T47D (cell line): ENCODE results near the gene NKX2-2.

ENCODE experiments used
- DNase-seq, 2 experiments: peaks; one replicate each; pipeline versions ENCODE4 v3.0.0 to v3.0.0-alpha.2; 2011 to 2012; ENCODE audit warnings: low read depth in 1 of 2, low spot score in 1 of 2
- JUND ChIP-seq: IDR thresholded peaks from 2 replicates; pipeline ENCODE4 v1.6.1; 2012; ENCODE audit warnings: low read depth
- in situ Hi-C: cut with HindIII; loops from 2 replicates; pipeline ENCODE4 v1.10.0; 2016; ENCODE audit warnings: low sequenced_read_pairs, low pct_unique_long_range_greater_than_20kb

The NKX2-2 gene

DNA sequence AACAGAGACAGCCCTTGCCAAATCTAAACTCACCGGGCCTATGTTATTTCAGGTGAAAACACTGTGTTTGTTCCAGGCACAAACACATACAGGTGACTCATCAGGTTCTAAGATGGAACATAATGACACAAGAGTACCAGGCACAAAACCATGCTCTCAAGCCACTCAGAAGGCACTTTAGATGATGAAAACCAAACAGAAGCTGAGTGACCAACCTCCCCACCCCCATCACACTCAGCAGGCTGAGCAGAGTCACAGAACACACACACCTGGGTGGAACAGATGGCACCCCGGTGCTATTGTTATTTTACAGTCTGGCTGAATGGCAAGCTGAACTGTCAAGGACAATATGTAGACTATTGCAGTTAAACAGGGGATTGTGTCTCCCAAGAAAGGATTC lies 20.6 kb upstream of the NKX2-2 start:
- in situ Hi-C loops = no loop called here
- no peak for DNase-seq
- TF ChIP-seq JUND = no peak

DNA sequence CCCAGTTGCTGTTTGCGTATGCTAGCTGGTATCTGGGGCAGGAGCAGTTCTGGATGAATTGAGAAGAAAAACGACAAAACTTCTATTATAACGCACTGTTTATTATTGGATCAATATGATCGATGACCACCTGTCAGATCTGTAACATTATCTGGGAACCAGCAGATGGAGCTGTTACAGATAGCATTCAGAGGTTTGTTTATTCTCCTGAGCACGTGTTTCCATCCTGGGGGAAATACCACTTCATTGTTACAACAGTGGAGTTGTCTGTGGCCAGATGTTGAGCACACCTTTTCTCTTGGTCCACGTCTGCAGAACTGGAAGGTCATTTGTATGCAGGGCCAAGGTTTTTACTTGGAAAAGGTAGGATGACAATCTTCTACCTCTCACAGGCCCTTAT lies 16.0 kb upstream of the NKX2-2 start:
- in situ Hi-C loops = no loop called here
- TF ChIP-seq JUND = no peak
- DNase-seq = peak in 1 of 2 experiments; percentile 18

DNA sequence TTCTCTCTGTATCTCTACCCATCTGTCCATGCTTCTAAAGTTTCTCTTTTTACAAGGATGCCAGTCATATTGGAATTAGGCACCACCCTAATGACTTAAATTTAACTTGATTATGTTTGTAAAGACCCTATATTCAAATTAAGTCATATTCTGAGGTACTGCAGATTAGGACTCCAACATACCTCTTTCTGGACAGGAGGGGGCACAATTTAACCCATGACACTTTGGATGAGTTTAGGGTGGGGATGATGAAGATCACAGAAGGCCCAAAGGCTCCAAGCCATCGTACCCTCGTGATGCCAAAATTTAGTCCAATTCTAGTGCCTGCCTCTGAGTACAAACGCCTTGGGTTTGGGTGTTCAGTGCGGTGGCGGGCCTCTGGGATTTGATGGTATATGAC lies 15.0 kb upstream of the NKX2-2 start:
- TF ChIP-seq JUND = no peak
- in situ Hi-C loops = no loop called here
- no peak for DNase-seq

DNA sequence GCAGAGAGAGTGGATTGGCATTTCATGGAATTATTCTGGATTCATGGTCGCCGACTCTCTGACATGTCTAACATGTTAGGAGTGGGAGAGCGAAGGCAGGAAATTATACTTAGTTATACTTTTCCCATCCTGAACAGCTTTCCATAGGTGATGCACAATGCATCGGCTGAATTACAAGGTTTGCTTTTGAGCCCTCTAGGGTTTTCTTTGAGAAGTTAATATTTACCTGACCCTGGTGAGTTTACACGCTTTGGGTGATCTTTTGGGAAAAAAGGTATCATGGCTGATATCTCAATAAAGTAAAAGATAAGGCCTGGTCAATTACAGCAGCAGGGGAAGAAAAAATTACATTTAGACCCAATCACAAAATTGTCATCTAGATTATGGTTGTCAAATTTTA lies 14.0 kb upstream of the NKX2-2 start:
- in situ Hi-C loops = no loop called here
- no peak for TF ChIP-seq JUND

DNA sequence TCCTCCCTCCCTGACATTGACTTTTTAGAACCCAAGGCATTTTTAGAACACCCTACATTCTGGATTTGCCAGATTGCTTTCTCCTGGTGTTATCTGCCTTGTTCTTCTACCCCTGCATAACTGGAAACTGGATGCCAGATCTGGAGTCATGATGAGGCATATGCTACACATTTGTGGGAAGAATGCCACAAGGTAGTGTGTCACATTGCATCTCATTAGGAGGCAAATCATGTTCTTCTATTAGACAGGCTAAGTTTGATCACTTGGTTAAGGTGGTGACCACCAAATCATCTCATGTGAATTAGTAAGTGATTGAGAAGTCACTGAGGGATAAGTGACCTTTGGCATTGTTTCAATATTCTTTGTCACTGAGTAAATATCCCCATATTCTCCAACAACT lies 12.9 kb upstream of the NKX2-2 start:
- TF ChIP-seq JUND = no peak
- in situ Hi-C loops = no loop called here
- DNase-seq = no peak

More for the DNA sequence above, 14.0 kb upstream of the NKX2-2 start:
- no peak for DNase-seq

DNA sequence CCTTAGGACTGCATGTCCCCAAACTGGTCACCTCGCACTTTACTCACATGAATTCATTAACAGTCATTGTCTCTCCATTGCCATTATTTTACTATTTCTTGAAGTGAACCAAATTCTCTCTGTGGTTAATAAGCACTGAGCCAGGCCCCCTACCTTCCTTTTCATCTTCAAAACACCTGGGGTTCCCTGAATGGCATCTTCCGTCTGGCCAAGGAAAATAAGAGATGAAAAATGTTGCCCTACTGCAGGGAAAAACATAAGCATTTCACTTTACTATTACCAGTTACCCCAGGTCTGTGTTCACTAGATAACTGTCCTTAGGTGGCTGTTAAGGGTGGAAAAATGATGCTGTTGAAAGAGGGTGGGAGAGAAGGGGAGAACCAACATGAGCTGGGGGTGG lies 10.0 kb upstream of the NKX2-2 start:
- in situ Hi-C loops = no loop called here
- TF ChIP-seq JUND = no peak
- DNase-seq = no peak

DNA sequence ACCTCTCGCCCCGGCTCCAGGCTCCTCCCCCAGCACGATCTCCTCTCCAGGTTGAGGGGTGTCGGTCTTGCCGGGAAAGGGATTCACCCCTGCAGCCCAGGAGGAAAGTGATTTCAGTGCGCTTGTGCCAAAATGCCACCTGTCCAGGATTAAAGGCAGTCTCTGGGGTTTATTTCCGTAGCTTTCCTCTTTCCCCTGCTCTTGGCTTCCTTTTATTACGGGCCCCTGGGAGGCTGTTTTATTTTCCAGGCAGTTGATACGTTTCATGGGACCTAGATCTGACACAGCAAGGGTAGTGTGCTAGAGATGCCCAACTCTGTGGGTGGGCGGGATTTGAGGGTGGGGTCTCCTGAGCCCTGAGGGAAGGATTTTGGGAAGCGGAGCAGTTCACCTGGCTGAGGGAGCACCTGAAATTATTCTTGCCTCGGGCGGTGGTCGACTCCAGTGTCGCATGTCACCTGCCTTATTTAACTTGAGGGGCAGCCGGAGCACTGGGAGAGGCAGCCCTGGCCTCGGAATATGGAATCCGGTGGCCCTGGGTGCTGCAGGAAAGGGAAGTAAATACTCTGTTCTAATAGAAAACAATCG lies 9.5 kb upstream of the NKX2-2 start:
- no peak for TF ChIP-seq JUND
- DNase-seq = no peak
- in situ Hi-C loops = no loop called here

DNA sequence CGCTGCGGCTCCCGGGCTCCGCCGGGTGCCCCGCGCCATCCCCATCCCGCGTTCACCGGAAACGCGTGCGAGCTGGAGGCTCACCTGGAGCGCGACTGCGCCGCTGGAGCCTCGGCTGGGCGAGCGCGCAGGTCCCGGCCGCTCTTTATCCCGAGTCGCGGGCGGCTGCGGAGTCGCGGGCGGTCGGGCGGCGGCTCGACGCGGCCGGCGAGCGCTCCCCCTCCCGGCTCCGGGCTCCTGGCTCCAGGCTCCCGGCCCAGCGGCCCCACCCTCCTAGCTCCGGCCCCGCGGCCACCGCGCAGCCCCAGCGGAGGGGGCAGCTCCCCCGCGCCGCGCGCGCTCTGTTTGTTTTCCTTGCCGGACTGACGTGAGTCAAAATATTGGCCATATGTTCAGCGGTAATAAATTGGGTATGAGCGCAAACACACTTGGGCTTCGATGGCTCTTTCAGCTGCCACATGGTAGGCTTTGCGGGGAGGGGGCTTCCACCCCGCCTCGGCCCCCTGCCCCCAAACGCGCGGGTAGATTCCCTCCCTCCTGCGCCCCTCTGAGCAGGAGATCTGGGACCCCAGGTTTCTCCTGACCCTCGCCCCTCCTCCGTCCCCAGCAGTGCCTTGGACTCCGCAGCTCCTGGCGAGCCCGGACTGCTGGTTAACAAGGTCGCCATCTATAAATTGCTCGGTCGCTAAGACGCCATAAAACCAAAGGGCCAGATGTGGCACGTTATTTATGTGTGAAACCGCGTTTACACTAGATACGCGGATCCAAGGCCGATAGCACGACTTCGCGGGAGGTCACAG lies 8.8 kb upstream of the NKX2-2 start:
- in situ Hi-C loops = no loop called here
- no peak for TF ChIP-seq JUND
- no peak for DNase-seq

DNA sequence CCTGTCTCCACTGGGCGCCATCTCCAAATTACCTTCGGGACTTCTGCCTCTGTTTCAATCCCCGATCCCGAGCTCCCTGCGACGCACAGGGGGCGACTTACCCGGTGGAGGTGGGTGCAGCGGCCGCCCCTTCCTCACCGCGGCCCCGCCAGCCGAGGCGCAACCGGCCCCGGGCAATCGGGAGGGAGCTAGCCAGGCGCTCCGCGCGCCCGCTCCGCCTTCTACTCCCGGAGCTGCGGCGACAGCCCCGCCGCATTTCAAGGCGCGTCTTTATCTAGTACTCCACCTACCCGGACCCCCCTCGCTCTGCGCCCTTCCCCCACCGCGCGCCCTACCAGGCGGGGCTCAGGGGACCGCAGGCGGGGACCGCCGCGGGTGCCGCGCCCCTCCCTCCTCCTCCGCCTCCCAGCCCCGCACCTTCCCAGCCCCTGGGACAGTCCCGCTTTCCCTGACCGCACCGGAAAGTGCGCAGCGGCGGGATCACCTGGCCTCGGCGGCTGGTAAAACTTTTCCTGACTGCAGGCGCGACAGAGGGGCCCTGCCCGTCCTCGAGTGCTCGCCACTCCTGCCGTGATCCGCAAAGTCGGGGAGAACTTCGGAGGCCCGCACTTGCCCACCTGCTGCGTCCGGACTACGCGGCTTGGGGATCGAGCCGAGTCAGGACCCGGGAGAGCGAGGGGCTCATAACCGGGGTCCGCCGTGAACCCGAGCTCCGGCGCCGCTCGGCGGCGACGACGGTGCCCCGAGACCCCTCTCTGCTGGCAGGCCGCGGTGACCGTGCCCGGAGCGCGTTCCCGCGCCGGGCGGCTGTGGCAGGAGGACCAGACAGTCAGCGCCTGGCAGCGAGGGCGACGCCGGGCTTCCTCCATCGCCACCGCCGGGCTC lies 8.0 kb upstream of the NKX2-2 start:
- in situ Hi-C loops = no loop called here
- no peak for DNase-seq
- no peak for TF ChIP-seq JUND

DNA sequence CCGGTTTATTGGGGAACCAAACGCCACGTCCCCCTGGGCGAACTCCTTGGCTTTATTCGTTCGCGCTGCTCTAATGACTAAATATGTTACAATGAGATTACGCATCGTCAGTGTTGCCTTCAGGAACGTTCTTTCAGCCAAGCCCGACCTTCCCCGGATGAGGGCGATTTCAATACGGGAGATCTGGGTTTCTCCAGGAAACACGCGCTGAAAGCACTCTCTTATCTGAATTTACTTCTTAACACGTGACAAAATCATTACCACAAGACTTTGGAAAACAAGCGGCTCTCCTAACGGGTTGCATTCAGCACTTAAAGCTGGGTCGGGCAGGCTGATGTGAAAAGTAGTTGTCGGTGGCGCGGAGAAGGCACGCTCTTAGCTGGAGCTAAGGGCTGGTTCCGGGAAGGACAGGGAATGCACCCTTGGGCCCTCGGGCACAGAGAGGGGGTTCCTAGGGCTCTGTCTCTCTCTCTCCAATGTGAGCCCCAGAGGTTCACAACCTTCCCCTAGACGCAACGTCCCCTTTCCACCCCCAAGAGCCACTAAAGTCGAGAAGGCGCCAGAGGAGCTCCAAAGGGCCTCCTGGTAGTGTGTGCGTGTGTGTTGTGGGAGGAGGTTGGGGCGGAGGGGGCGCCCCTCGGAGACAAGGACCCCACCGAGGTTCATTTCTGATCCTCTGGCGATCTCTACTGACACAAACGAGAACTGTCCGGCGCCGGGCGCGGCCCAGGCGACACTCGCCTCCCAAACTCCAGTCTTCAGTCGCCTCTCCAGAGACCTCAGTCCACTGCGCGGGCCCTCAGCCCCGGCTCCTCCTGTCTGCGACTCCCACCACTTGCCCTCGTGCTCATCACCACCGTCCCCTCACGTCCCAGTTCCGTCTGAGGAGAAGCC lies 7.1 kb upstream of the NKX2-2 start:
- no peak for TF ChIP-seq JUND
- in situ Hi-C loops = no loop called here
- no peak for DNase-seq

DNA sequence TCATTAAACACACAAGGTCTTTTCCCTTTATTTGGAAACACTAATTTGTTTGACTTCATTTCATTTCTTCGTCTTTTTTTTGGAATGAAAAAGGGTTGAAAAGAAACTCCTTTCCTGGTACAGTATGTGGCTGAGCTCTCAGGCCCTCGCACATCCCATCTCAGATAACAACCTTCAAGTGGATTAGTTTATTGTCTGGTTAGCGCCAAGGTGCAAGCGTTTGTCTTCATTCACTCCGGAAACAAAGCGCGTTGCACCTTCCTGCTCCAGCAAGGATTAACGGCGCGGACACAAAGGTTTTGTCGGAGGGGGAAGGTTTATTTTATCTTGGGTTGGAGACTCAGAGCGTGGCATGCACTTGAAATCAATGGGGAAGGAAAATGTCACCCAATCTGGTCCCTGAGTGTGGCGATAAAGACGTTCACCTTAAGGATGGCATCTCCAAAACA lies 5.3 kb upstream of the NKX2-2 start:
- TF ChIP-seq JUND = no peak
- in situ Hi-C loops = no loop called here
- DNase-seq = no peak

DNA sequence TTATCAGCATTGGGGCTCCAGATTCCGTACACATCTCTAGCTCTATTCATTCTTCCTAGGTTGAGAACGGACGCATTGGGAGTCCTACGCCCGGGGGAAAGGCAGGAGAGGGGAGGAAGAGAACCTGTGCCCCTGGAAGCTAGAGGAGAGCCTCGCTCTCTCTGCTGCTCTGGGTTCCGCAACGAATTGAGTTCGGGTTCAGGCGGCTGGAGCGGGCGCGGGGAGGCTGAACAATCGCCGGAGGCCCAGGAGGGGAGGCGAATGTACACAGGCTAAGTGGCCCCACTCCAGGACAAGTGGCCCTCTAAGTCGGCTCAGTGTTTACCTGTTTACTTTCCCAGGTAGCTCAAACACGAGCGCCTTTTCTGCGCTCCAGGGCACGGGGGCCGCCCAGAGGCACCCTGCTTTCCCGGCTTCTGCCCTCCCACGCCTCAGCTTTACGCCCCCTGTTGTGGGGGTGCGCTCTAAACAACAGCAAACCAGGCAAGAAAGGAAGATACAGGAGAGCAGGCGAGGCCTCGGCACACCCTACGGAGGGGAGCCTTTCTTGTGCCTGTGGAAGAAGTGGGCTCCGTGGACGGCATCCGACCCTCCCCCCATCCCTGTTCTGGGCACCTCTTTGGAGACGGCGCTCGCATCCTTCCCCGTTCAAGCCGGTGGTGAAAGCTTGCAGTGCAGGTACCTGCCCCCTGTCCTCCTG lies 4.6 kb upstream of the NKX2-2 start:
- in situ Hi-C loops = no loop called here
- TF ChIP-seq JUND = no peak

More for the DNA sequence above, 4.6 kb upstream of the NKX2-2 start:
- DNase-seq = peak; percentile 50 to 77
